GM18870 (cell line): ENCODE results near the gene EMSY.
"Not testable (repeated sequence)": the region's sequence is repeated elsewhere in the genome, so short reads cannot be mapped to it uniquely, and the experiment has no call there.

Experiments used
- ATAC-seq: cut with Tn5 transposase; IDR thresholded peaks from one replicate; pipeline ENCODE4 v1.9.1; 2021; ENCODE audit warnings: moderate library complexity; ENCODE audit not compliant: unreplicated experiment

EMSY gene

DNA sequence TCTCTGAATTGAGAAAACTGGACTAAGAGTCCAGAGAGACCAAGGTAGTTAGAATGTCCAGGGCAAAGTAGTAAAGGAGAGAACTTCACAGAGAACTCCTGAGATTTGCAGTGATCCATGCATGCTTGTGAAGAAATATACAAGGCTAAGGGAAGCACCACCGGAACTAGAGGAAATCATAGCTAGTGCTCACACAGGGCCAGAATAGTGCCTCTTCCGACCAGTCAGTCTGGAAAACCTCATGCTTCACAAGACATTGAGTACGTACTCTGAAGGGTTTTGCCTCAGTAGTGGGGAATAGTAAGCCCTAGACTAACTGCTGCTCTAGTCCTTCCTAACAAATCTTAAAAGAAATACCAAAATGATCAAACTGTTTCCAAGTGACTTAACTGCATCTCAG is 117.7 kb downstream of the EMSY start:
- ATAC-seq = no peak

DNA sequence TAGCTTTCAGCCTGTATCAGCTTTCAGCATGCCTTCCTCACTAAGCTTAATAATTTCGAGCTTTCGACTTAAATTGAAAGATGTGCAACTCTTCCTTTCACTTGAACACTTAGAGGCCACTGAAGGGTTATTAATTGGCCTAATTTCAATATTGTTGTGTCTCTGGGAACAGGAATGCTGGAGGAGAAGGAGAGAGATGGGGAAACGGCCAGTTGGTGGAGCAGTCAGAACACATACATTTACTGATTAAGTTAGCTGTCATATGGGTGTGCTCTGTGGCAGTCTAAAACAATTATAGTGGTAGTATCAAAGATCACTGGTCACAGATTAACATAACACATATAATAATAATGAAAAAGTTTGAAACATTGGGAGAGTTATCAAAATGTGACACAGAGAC is 119.5 kb downstream of the EMSY start:
- no peak for ATAC-seq

GRCh38 chr11:76566811-76567210 is 122.0 kb downstream of the EMSY start:
- ATAC-seq = no peak

- ATAC-seq = no peak
These were observed 122.4 kb downstream of the EMSY start for GRCh38 chr11:76567261-76567660.

GRCh38 chr11:76568139-76568538 is 123.3 kb downstream of the EMSY start:
- ATAC-seq = no peak

GRCh38 chr11:76568621-76569020 is 123.8 kb downstream of the EMSY start:
- no peak for ATAC-seq

GRCh38 chr11:76572181-76572875 is 127.5 kb downstream of the EMSY start:
- ATAC-seq = not testable (repeated sequence)

GRCh38 chr11:76574406-76574805 is 129.6 kb downstream of the EMSY start:
- no peak for ATAC-seq

DNA sequence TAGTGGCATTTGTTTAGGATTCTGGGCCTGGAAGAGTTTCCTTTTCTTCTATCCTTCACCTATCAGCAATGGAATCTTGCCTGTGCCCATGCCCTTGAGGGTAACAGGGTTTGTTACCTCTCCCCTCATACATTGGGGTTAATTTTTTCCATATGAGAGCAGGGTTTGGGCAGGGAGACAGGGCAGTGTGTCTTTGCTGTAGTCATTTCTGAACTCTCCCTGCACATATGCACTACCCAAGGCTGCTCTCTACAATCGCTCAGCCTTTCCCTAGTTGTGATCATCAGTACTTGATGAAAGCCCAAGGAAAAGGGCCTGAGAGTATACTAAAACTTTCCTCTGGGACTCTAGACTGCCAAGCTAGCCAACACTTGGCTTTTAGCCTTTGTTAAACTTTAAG is 130.1 kb downstream of the EMSY start:
- no peak for ATAC-seq

DNA sequence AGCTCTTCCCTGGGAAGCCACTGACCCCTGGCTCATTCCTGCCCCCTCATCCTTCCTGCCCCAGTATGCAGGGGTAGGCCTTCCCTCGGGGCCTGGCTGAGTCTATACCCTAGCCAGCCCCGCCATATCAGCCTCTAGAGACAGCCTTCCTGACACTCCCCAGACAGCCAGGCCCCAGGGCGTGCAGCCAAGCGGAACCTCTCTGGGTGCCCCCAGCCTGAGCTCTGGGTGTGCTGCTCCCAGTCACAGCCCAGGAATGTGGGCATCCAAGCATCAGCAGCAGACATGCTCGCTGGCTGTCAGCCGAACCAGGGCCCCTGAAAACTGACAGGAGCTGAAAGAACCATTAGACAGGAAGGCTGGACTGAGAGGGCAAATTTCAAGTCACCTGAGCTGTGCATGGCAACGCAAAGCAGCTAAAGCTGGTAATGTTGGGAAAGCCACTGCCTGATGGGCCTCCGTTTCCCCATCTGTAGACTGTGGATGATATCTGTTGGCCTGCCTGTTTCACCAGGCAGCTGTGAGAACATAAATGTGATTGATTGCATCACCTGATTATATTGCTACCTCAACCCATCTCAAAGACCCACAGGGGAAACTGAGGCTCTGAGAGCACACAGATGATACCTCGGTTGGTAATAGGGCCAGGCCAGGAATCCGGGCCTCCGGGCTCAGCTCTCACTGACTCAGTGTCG is 132.6 kb downstream of the EMSY start:
- no peak for ATAC-seq

- ATAC-seq = no peak
These were observed 133.3 kb downstream of the EMSY start for GRCh38 chr11:76577921-76578653.

DNA sequence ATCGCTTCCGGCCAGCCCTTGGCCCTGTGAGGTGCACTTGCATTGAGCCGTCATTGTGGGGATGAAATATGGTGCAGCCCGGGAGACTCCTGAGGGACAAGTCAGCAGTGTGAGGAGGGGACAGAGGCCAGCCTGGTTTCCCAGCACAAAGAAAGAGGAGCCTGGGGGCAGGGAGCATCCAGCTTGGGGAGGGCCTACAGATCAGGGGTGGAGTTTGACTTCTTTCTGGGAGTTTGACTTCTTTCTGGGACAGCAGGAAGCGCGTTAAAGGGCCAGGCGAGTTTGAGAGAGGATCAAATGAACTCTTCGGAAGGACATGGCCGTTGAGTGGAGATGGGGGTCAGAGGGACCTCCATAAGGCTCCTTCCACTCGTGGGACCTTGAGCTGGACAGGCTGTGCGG is 133.8 kb downstream of the EMSY start:
- no peak for ATAC-seq

- ATAC-seq = no peak
These were observed 134.4 kb downstream of the EMSY start for GRCh38 chr11:76579056-76579751.

DNA sequence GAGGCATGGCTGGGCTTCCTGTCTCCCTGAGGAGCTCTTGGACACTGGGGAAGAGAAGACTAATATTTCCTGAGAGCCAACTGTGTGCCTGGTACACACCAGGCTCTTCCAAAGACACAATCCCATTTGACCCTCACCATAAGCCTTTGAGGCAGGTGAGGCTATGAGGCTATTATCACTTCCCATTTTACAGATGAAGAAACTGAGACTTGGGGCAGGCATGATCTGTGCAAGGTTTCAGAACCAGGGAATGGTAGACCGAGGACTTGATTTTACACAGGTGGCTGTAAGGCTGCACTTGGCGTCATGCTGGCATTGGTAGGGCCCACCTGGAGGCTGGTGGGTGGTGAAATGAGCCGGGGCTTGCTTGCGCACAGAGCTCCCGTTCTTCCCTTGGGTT is 134.9 kb downstream of the EMSY start:
- ATAC-seq = no peak

DNA sequence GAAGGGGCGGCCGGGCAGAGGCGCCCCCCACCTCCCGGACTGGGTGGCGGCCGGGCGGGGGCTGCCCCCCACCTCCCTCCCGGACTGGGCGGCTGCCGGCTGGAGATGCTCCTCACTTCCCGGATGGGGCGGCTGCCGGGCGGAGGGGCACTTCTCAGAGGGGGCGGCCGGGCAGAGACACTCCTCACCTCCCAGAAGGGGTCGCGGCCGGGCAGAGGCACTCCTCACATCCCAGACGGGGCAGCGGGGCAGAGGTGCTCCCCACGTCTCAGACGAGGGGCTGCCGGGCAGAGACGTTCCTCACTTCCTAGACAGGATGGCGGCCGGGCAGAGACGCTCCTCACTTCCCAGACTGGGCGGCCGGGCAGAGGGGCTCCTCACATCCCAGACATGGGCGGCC is 137.7 kb downstream of the EMSY start:
- not testable (repeated sequence) for ATAC-seq

DNA sequence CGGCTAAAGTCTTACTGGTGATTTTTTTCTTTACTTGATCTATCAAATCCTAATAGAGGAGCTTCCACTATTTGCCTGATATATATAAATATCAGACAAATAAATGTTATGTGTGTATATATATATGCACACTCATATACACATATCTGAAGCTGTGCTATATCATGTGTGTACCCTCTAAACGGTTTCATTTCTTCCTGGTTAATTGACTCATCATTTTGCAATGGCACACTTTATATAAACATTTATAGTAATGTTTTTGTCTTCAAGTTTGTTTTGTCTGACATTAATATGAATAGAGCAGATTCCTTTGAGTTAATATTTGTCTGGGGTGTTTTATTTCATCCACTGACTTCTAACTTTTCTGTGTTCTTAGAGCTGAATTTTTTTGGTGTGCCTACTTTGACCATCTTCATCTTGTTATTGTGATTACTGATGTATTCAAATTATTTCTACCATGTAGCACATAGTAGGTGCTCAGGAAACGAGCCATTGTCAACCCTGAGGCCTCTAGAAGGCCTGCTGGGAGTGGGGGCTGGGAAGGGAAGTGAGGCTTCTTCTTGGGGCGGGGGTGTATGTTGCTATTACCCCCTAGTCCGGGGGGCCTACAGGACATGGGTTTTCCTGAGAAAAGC is 143.1 kb downstream of the EMSY start:
- ATAC-seq = no peak

DNA sequence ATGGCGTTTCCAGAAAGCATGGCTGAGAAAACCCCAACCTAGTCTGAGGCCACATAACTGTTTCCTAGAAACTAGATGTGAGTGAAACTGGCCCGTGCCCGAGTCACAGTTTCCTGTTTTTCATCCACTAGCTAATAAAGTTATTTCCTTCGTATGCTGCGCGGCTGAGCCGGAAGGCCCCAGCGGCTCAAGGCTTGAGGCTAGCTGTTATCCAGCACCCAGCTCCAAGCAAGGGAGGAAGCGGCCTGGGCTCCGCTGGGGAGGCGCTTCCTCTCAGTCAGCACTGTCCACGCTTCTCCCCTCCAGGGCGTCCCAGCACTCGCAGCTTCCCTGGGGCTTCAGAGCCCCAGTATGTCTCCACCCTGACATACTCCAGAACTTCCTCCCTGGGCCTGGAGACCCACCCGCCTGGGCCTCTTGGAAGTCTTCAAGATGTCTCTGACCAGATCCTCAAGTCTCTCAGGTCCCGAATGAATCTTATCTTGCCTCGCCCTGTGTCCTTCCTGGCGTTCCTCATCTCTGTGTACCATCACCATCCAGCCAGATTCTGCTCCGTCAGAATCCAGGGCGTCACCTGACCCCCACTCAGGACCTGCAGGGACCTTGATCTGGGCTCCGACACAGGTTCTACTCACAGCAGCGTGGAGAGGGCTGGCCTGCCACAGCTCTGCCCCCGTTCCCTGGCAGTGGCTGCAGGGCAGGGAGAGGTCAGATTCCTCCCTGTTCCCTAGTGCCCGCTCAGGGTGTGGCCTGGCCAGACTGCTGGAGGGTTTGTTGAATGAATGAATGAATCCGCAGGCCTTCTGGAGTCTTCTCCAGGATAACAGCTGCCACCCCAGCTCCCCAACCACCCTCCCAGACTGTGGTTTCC is 143.9 kb downstream of the EMSY start:
- no peak for ATAC-seq

- ATAC-seq = no peak
These were observed 144.7 kb downstream of the EMSY start for GRCh38 chr11:76589477-76589876.

DNA sequence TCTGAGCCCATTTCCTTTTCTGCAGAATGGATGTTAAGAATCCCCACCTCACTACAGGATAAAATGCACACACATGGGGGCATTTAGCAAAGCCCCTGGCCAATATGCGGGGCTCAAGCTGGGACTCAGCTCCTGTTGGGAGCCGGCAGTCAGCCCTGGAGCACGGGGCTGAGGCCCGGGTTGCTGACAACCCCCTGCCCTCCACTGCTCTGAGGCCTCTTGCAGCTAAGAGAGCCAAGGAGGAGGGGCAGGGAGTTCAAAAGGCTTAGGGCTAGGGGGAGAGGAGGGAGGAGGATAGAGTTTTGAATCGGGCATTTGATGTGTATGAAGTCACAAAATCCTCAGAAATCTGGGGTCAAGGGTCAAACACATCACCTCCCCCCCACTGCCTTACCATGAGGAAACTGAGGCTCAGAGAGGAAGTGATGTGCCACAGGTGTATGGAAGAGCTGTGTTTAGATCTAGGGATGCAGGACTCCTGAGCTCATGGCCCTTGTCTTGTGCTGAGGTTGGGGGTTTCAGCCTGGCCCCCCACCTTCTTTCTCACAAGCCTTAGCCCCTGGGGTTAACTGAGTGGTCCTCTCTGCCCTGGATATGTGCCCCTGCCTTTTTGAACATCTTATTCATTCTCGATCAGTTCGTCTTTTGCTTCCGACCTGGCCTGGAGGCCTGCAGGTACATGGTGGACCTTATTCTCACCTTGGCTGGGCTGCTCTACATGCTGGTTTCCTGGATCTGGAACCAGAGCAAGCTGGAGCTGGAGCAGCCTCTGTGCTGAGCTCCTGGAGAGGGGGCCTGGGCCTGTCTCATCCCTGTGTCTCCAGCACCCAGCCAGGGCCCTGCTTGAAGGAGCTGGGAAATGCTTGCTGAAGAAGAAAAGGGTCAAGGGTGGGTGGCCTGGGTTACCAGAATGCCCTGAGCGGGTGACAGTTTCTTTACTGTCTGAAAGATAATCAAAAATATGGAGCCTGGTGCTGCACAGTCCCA is 145.4 kb downstream of the EMSY start:
- no peak for ATAC-seq
